HEK293 (cell line): ENCODE results near the gene ARHGAP24.

Experiments used
- CTCF ChIA-PET: fragments of 350-600 bp; formaldehyde crosslinking; extraction: SDS; loops from one replicate; lab custom pipeline; 2021; ENCODE audit warnings: antibody characterized with exemption; lab: Yijun Ruan, JAX
- POLR2A ChIA-PET: fragments of 300-600 bp; formaldehyde crosslinking; extraction: SDS; loops from one replicate; lab custom pipeline; 2020; ENCODE audit warnings: antibody characterized with exemption, inconsistent platforms; lab: Yijun Ruan, JAX
- H3K27ac ChIP-seq: fragments of 200-500 bp; sonication (Bioruptor generic); 2 replicates; pipeline ENCODE4 v1.5.1; 2014; ENCODE audit warnings: low read depth, low read length, control low read depth, inconsistent platforms; ENCODE audit errors: extremely low read depth
- H3K36me3 ChIP-seq, 2 experiments: fragments of 200-500 bp in 1 of 2; sonication (Bioruptor generic) in 1 of 2; 1 replicate in 1 of 2; 2 replicates in 1 of 2; pipeline ENCODE4 v1.5.1; 2014 to 2017; ENCODE audit warnings: inconsistent platforms in 2 of 2, low read length in 2 of 2; ENCODE audit not compliant: control insufficient read depth in 2 of 2, insufficient read depth in 1 of 2
- H3K4me1 ChIP-seq: fragments of 200-500 bp; sonication (Bioruptor generic); 2 replicates; pipeline ENCODE4 v1.5.1; 2014; ENCODE audit warnings: mild to moderate bottlenecking, low read length, inconsistent platforms; ENCODE audit not compliant: control insufficient read depth, insufficient read depth
- H3K4me3 ChIP-seq: 2 replicates; pipeline ENCODE4 v1.5.1; 2011; ENCODE audit warnings: low read depth, mild to moderate bottlenecking, control low read depth, low read length, moderate library complexity
- H3K9me3 ChIP-seq: fragments of 200-500 bp; sonication (Bioruptor generic); 2 replicates; pipeline ENCODE4 v1.5.1; 2014; ENCODE audit warnings: low read depth, low read length, inconsistent platforms; ENCODE audit not compliant: control insufficient read depth, insufficient read depth
- GFI1B ChIP-seq: fragments of 450-650 bp; formaldehyde crosslinking; IDR thresholded peaks from 2 replicates; pipeline ENCODE4 v1.5.1; 2016; ENCODE audit warnings: missing biosample characterization, missing genetic modification characterization
- GLI2 ChIP-seq: fragments of 450-650 bp; formaldehyde crosslinking; IDR thresholded peaks from 2 replicates; pipeline ENCODE4; 2017; ENCODE audit warnings: missing biosample characterization, missing genetic modification characterization, low read depth, borderline replicate concordance
- GLIS2 ChIP-seq: fragments of 450-650 bp; formaldehyde crosslinking; IDR thresholded peaks from 2 replicates; pipeline ENCODE4 v1.5.1; 2016; ENCODE audit warnings: missing biosample characterization, missing genetic modification characterization
- HOXA7 ChIP-seq: sonication (generic); formaldehyde crosslinking; IDR thresholded peaks from 2 replicates; pipeline ENCODE4 v1.8.1; 2022; ENCODE audit warnings: missing genetic modification reagents, borderline replicate concordance
- OVOL3 ChIP-seq: fragments of 450-650 bp; formaldehyde crosslinking; IDR thresholded peaks from 2 replicates; pipeline ENCODE4 v1.5.1; 2016; ENCODE audit warnings: missing biosample characterization, missing genetic modification characterization
- PRDM2 ChIP-seq: fragments of 450-650 bp; formaldehyde crosslinking; IDR thresholded peaks from 2 replicates; pipeline ENCODE4 v1.5.1; 2016; ENCODE audit warnings: missing biosample characterization, missing genetic modification characterization, borderline replicate concordance
- SCRT2 ChIP-seq: fragments of 450-650 bp; formaldehyde crosslinking; IDR thresholded peaks from 2 replicates; pipeline ENCODE4 v1.5.1; 2016; ENCODE audit warnings: missing biosample characterization, missing genetic modification characterization
- ZNF112 ChIP-seq: fragments of 450-650 bp; formaldehyde crosslinking; IDR thresholded peaks from 2 replicates; pipeline ENCODE4 v1.5.0; 2017; ENCODE audit warnings: missing biosample characterization, missing genetic modification characterization
- ZNF148 ChIP-seq: fragments of 450-650 bp; formaldehyde crosslinking; IDR thresholded peaks from 2 replicates; pipeline ENCODE4 v1.5.0; 2017; ENCODE audit warnings: missing biosample characterization, missing genetic modification characterization, borderline replicate concordance
- ZNF175 ChIP-seq: fragments of 450-650 bp; formaldehyde crosslinking; IDR thresholded peaks from 2 replicates; pipeline ENCODE4 v1.5.1; 2016; ENCODE audit warnings: missing biosample characterization, missing genetic modification characterization
- ZNF23 ChIP-seq: fragments of 450-650 bp; formaldehyde crosslinking; IDR thresholded peaks from 2 replicates; pipeline ENCODE4 v1.5.1; 2016; ENCODE audit warnings: missing biosample characterization, missing genetic modification characterization, borderline replicate concordance
- ZNF248 ChIP-seq: fragments of 450-650 bp; formaldehyde crosslinking; IDR thresholded peaks from 2 replicates; pipeline ENCODE4 v1.5.1; 2017; ENCODE audit warnings: missing biosample characterization, missing genetic modification characterization
- ZNF292 ChIP-seq: fragments of 450-650 bp; formaldehyde crosslinking; IDR thresholded peaks from 2 replicates; pipeline ENCODE4 v1.5.1; 2016; ENCODE audit warnings: low read depth, missing biosample characterization, missing genetic modification characterization, borderline replicate concordance
- ZNF335 ChIP-seq: fragments of 450-650 bp; formaldehyde crosslinking; conservative IDR thresholded peaks from 2 replicates; pipeline ENCODE4 v1.5.1; 2016; ENCODE audit warnings: missing biosample characterization, missing genetic modification characterization
- ZNF514 ChIP-seq: fragments of 450-650 bp; formaldehyde crosslinking; IDR thresholded peaks from 2 replicates; pipeline ENCODE4 v1.5.1; 2016; ENCODE audit warnings: missing biosample characterization, missing genetic modification characterization
- ZNF555 ChIP-seq: fragments of 450-650 bp; formaldehyde crosslinking; conservative IDR thresholded peaks from 2 replicates; pipeline ENCODE4 v1.5.1; 2017; ENCODE audit warnings: missing biosample characterization, mild to moderate bottlenecking, missing genetic modification characterization, inconsistent platforms
- ZNF571 ChIP-seq: fragments of 450-650 bp; formaldehyde crosslinking; IDR thresholded peaks from 2 replicates; pipeline ENCODE4 v1.5.0; 2017; ENCODE audit warnings: missing biosample characterization, missing genetic modification characterization
- ZNF596 ChIP-seq: fragments of 450-650 bp; IDR thresholded peaks from 2 replicates; pipeline ENCODE4 v1.5.0; 2018; ENCODE audit warnings: missing biosample characterization, mild to moderate bottlenecking, missing genetic modification characterization, moderate library complexity
- ZNF600 ChIP-seq: fragments of 450-650 bp; formaldehyde crosslinking; IDR thresholded peaks from 2 replicates; pipeline ENCODE4 v1.5.1; 2016; ENCODE audit warnings: missing biosample characterization, missing genetic modification characterization
- ZNF610 ChIP-seq: fragments of 450-650 bp; formaldehyde crosslinking; IDR thresholded peaks from 2 replicates; pipeline ENCODE4 v1.5.1; 2016; ENCODE audit warnings: missing biosample characterization, missing genetic modification characterization, borderline replicate concordance
- ZNF623 ChIP-seq: fragments of 450-650 bp; formaldehyde crosslinking; IDR thresholded peaks from 2 replicates; pipeline ENCODE4 v1.5.1; 2016; ENCODE audit warnings: missing biosample characterization, missing genetic modification characterization
- ZNF843 ChIP-seq: fragments of 450-650 bp; formaldehyde crosslinking; IDR thresholded peaks from 2 replicates; pipeline ENCODE4 v1.5.1; 2016; ENCODE audit warnings: missing biosample characterization, missing genetic modification characterization
- ZSCAN30 ChIP-seq: fragments of 450-650 bp; IDR thresholded peaks from 2 replicates; pipeline ENCODE4 v1.5.1; 2018; ENCODE audit warnings: missing biosample characterization, mild to moderate bottlenecking, missing genetic modification characterization, moderate library complexity
- TF ChIP-seq, protein P1 (sequence below): fragments of 450-650 bp; formaldehyde crosslinking; IDR thresholded peaks from 2 replicates; pipeline ENCODE4 v1.5.1; 2016; ENCODE audit warnings: missing biosample characterization, missing genetic modification characterization

The ARHGAP24 gene

GRCh38 chr4:85499573-85499972, 24.6 kb downstream of the ARHGAP24 start:
- Histone ChIP-seq H3K4me1 (0 out of 2 replicates have a peak, but pooled peaks cover 3% of the 10 kb centered on the region), H3K9me3 (no peaks in the 10 kb centered on the region), H3K4me3 (no peak overlapping the region), H3K36me3 (no peaks in the 10 kb centered on the region), H3K27ac (no peak overlapping the region)
- ChIA-PET POLR2A (no interaction called here), CTCF (interaction anchor here (0.5 kb wide), 1 partner anchor 100 kb away, joined by 3 read pairs; no protein-coding TSS in a partner anchor)
- TF ChIP-seq ZNF292 (tag by site-specific recombination) (no peak), ZNF571 (tag by site-specific recombination) (no peak), ZNF335 (tag by site-specific recombination) (no peak), ZNF175 (tag by site-specific recombination) (no peak), GLIS2 (tag by site-specific recombination) (no peak), ZNF514 (no peak), ZNF112 (tag by site-specific recombination) (no peak), ZNF555 (tag by site-specific recombination) (no peak), GFI1B (tag by site-specific recombination) (no peak), PRDM2 (tag by site-specific recombination) (no peak), ZNF600 (tag by site-specific recombination) (no peak), ZNF610 (tag by site-specific recombination) (no peak), ZNF248 (tag by site-specific recombination) (no peak), ZNF623 (tag by site-specific recombination) (no peak)

GRCh38 chr4:85500110-85500867, 25.3 kb downstream of the ARHGAP24 start:
- H3K9me3 ChIP-seq: no peaks in the 10 kb centered on the region
- ChIA-PET CTCF (no interaction called here), POLR2A (no interaction called here)
- H3K4me1 ChIP-seq: 0 out of 2 replicates have a peak, but pooled peaks cover 3% of the 10 kb centered on the region
- H3K4me3 ChIP-seq: no peak overlapping the region
- no peak overlapping the region for H3K27ac ChIP-seq
- H3K36me3 ChIP-seq: no peaks in the 10 kb centered on the region
- TF ChIP-seq ZNF596 (tag by site-specific recombination) (no peak), GLI2 (tag by site-specific recombination) (no peak), ZNF23 (tag by site-specific recombination) (no peak), ZSCAN30 (no peak), ZNF843 (no peak), OVOL3 (no peak), SCRT2 (tag by site-specific recombination) (no peak), ZNF148 (tag by site-specific recombination) (no peak), HOXA7 (no peak)
- TF ChIP-seq, protein P1, sequence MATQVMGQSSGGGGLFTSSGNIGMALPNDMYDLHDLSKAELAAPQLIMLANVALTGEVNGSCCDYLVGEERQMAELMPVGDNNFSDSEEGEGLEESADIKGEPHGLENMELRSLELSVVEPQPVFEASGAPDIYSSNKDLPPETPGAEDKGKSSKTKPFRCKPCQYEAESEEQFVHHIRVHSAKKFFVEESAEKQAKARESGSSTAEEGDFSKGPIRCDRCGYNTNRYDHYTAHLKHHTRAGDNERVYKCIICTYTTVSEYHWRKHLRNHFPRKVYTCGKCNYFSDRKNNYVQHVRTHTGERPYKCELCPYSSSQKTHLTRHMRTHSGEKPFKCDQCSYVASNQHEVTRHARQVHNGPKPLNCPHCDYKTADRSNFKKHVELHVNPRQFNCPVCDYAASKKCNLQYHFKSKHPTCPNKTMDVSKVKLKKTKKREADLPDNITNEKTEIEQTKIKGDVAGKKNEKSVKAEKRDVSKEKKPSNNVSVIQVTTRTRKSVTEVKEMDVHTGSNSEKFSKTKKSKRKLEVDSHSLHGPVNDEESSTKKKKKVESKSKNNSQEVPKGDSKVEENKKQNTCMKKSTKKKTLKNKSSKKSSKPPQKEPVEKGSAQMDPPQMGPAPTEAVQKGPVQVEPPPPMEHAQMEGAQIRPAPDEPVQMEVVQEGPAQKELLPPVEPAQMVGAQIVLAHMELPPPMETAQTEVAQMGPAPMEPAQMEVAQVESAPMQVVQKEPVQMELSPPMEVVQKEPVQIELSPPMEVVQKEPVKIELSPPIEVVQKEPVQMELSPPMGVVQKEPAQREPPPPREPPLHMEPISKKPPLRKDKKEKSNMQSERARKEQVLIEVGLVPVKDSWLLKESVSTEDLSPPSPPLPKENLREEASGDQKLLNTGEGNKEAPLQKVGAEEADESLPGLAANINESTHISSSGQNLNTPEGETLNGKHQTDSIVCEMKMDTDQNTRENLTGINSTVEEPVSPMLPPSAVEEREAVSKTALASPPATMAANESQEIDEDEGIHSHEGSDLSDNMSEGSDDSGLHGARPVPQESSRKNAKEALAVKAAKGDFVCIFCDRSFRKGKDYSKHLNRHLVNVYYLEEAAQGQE (tag by site-specific recombination): no peak
